Astrocyte (in vitro differentiated cells and primary cell): ENCODE data around the gene FBXL4. TPM values are rescaled to one million over a fixed set of nuclear protein-coding genes. Genes with fewer than 3 reads are reported as not detected.

Experiments used
- DNase-seq: peaks from one replicate; pipeline ENCODE4 v3.0.0-alpha.2; 2010; ENCODE audit warnings: low read depth
- FAIRE-seq: peaks from 2 replicates; lab custom pipeline; 2011; peaks lifted over from hg19 to GRCh38; lab: Jason Lieb, UNC
- H2AFZ ChIP-seq: 2 replicates; pipeline ENCODE4 v1.6.0; 2012; ENCODE audit warnings: low read depth, low read length, inconsistent platforms
- H3K27ac ChIP-seq: 2 replicates; pipeline ENCODE4 v1.5.1; 2011; ENCODE audit warnings: low read depth, low read length, inconsistent platforms
- H3K27me3 ChIP-seq: 2 replicates; pipeline ENCODE4 v1.6.0; 2011; ENCODE audit warnings: low read length, inconsistent platforms; ENCODE audit not compliant: insufficient read depth
- H3K36me3 ChIP-seq: 2 replicates; pipeline ENCODE4 v1.5.1; 2011; ENCODE audit warnings: low read length, inconsistent platforms; ENCODE audit not compliant: insufficient read depth
- H3K4me1 ChIP-seq: 2 replicates; pipeline ENCODE4 v1.5.1; 2011; ENCODE audit warnings: low read length, inconsistent platforms; ENCODE audit not compliant: insufficient read depth
- H3K4me2 ChIP-seq: 2 replicates; pipeline ENCODE4 v1.6.0; 2012; ENCODE audit warnings: low read length, inconsistent platforms
- H3K4me3 ChIP-seq: 2 replicates; pipeline ENCODE4 v1.5.1; 2011; ENCODE audit warnings: low read depth, mild to moderate bottlenecking, low read length, inconsistent platforms; ENCODE audit not compliant: insufficient read depth
- H3K79me2 ChIP-seq: 2 replicates; pipeline ENCODE4 v1.6.0; 2012; ENCODE audit warnings: mild to moderate bottlenecking, low read length, inconsistent platforms; ENCODE audit not compliant: insufficient read depth
- H3K9ac ChIP-seq: 2 replicates; pipeline ENCODE4 v1.6.0; 2012; ENCODE audit warnings: mild to moderate bottlenecking, low read length, inconsistent platforms
- H3K9me3 ChIP-seq: 2 replicates; pipeline ENCODE4 v1.5.1; 2012; ENCODE audit warnings: low read depth, mild to moderate bottlenecking, low read length, inconsistent platforms; ENCODE audit not compliant: insufficient read depth
- H4K20me1 ChIP-seq: 2 replicates; pipeline ENCODE4 v1.6.0; 2012; ENCODE audit warnings: low read length, inconsistent platforms; ENCODE audit not compliant: insufficient read depth
- H3K27ac Mint-ChIP-seq: one replicate; pipeline ENCODE4 v1.8.0; 2021; ENCODE audit warnings: mild to moderate bottlenecking, mixed read lengths; ENCODE audit not compliant: unreplicated experiment
- H3K27me3 Mint-ChIP-seq: one replicate; pipeline ENCODE4 v1.8.0; 2021; ENCODE audit warnings: low read depth, mixed read lengths; ENCODE audit not compliant: unreplicated experiment
- H3K36me3 Mint-ChIP-seq: one replicate; pipeline ENCODE4 v1.8.0; 2021; ENCODE audit warnings: low read depth, mixed read lengths; ENCODE audit not compliant: unreplicated experiment
- H3K4me1 Mint-ChIP-seq: one replicate; pipeline ENCODE4 v1.8.0; 2021; ENCODE audit warnings: low read depth, mixed read lengths; ENCODE audit not compliant: unreplicated experiment
- H3K4me3 Mint-ChIP-seq: one replicate; pipeline ENCODE4 v1.8.0; 2021; ENCODE audit warnings: mild to moderate bottlenecking, moderate library complexity, mixed read lengths; ENCODE audit not compliant: unreplicated experiment
- H3K9me3 Mint-ChIP-seq: one replicate; pipeline ENCODE4 v1.8.0; 2021; ENCODE audit warnings: mild to moderate bottlenecking, mixed read lengths; ENCODE audit not compliant: unreplicated experiment
- CTCF ChIP-seq: IDR thresholded peaks from 2 replicates; pipeline ENCODE4 v1.5.1; 2011; ENCODE audit warnings: low read depth, mild to moderate bottlenecking, inconsistent platforms, low read length, moderate library complexity; ENCODE audit not compliant: insufficient read depth
- EZH2 ChIP-seq: IDR thresholded peaks from 2 replicates; pipeline ENCODE4 v1.6.1; 2012; ENCODE audit warnings: mild to moderate bottlenecking, low read length, inconsistent platforms; ENCODE audit not compliant: insufficient read depth
- total RNA-seq: library from RNA; stranded (reverse); gene quantifications from 2 replicates; pipeline ENCODE4 v1.2.1, GENCODE V29; 2021

FBXL4 gene
- total RNA-seq, 1 donor from 2014 or later = 16.1 TPM

- no peaks in the 10 kb centered on the region for H3K36me3 Mint-ChIP-seq
- Histone ChIP-seq H3K27ac (no peak overlapping the region), H3K4me2 (peak overlapping the region; percentile 91), H3K4me1 (peaks cover 12% of the 10 kb centered on the region), H3K79me2 (no peaks in the 10 kb centered on the region), H3K9me3 (no peaks in the 10 kb centered on the region), H2AFZ (peak overlapping the region; percentile 1), H3K27me3 (peaks cover 62% of the 10 kb centered on the region), H3K9ac (peak overlapping the region; percentile 33), H3K4me3 (peak overlapping the region; percentile 58), H3K36me3 (no peaks in the 10 kb centered on the region), H4K20me1 (no peaks in the 10 kb centered on the region)
- H3K4me1 Mint-ChIP-seq = peaks cover 19% of the 10 kb centered on the region
- H3K27me3 Mint-ChIP-seq = peaks cover 60% of the 10 kb centered on the region
- peaks cover 3% of the 10 kb centered on the region for H3K9me3 Mint-ChIP-seq
- no peak for FAIRE-seq
- no peak for DNase-seq
- H3K4me3 Mint-ChIP-seq = peak overlapping the region; percentile 82
- no peak overlapping the region for H3K27ac Mint-ChIP-seq
- TF ChIP-seq EZH2 (peak; percentile 67), CTCF (no peak)
Measured at GRCh38 chr6:98824902-98825599, 122.7 kb downstream of the FBXL4 start.

GRCh38 chr6:98824162-98824901, 123.4 kb downstream of the FBXL4 start:
- Mint-ChIP-seq H3K4me3 (peak overlapping the region; percentile 86), H3K36me3 (no peaks in the 10 kb centered on the region), H3K27me3 (peaks cover 62% of the 10 kb centered on the region), H3K27ac (no peak overlapping the region), H3K9me3 (peaks cover 3% of the 10 kb centered on the region), H3K4me1 (peaks cover 19% of the 10 kb centered on the region)
- Histone ChIP-seq H3K4me3 (peak overlapping the region; percentile 58), H3K9me3 (no peaks in the 10 kb centered on the region), H3K79me2 (no peaks in the 10 kb centered on the region), H4K20me1 (no peaks in the 10 kb centered on the region), H3K4me2 (peak overlapping the region; percentile 91), H3K27ac (no peak overlapping the region), H3K36me3 (no peaks in the 10 kb centered on the region), H3K27me3 (peaks cover 56% of the 10 kb centered on the region), H3K9ac (peak overlapping the region; percentile 33), H2AFZ (peak overlapping the region; percentile 86), H3K4me1 (peaks cover 12% of the 10 kb centered on the region)
- DNase-seq = peak; percentile 39
- FAIRE-seq = no peak
- peak; percentile 80 for TF ChIP-seq EZH2
- TF ChIP-seq CTCF = no peak
